ENCODE data around the gene DZANK1.
"Not testable (repeated sequence)": the region's sequence is repeated elsewhere in the genome, so short reads cannot be mapped to it uniquely, and the experiment has no call there.

The DZANK1 gene

DNA sequence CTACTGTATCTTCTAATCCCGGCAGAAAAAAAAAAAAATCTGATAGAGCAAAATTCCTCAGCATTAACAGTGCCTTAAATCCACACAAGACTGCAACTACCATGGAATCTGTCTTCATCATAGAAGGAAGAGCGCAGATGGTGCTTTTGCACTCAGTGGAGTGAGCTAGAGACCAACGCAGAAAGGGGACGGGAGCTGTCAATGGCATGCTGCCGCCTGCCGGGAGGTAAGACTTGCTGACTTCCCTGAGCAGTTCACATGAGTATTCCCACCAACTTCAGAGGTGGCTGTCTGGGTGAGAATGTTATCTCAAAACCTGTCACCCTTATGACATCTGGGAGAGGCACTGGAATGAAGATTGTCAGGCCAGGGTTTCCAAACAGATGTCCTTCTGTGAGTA is 35.6 kb downstream of the DZANK1 start:
- no peak for DNase-seq

GRCh38 chr20:18430172-18430826 is 36.5 kb downstream of the DZANK1 start:
- no peak for DNase-seq

DNA sequence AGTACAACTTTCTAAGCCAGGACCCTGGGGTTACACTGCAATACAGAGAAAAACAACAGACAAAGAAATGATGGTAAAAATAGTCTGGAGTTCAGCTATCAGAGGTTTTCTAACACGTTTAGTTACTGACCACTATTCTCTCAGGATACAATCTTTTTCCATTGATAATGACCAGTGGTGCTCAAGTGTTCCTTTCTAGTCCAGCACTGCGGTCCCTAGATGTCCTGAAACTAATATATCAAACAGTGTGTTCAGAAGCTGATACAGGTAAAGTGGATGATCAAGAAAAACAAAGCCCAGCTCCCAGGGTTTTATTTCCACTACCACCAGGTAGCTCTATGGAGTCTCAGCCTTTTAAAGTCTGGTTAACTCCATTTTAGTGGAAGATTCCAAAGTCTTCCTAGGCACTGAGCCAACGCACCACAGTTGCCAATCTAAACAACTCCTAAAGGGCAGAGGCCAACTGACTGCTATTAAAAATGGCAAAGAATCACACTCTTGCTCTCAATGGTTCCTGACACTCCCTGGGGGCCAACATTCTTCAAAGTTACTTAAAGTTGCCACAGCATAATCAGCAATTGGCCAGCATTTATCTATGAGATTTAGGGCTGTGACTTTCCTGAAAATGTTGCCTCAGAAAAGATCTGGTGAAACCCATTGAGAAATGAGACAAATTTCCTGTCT is 38.2 kb downstream of the DZANK1 start:
- DNase-seq = no peak

- DNase-seq = no peak
Measured at GRCh38 chr20:18427214-18427613, 39.6 kb downstream of the DZANK1 start.

- DNase-seq = no peak
Measured at GRCh38 chr20:18421608-18422007, 45.2 kb downstream of the DZANK1 start.

DNA sequence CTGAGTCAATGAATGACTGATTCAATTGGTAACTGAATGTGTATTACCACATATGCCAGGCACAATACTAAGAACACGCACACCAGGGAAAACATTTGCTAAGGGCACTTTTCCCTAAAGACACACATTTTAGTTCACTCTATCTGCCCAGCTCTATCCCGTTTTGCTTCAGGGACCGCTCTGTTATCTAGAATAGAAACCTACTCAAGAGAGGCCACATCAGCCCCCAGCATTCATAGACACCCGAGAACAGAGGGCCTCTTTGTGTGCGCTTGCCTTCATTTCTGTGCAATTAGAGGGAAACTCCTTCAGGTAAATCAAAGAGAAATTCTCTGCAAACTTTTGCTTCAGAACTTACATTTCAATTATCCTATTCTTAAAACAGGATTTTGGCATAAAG is 50.3 kb downstream of the DZANK1 start:
- DNase-seq = no peak

GRCh38 chr20:18414140-18414539 is 52.7 kb downstream of the DZANK1 start:
- no peak for DNase-seq

- DNase-seq = no peak
Measured at GRCh38 chr20:18412221-18412901, 54.5 kb downstream of the DZANK1 start.

GRCh38 chr20:18405826-18406225 is 61.0 kb downstream of the DZANK1 start:
- DNase-seq = no peak

DNA sequence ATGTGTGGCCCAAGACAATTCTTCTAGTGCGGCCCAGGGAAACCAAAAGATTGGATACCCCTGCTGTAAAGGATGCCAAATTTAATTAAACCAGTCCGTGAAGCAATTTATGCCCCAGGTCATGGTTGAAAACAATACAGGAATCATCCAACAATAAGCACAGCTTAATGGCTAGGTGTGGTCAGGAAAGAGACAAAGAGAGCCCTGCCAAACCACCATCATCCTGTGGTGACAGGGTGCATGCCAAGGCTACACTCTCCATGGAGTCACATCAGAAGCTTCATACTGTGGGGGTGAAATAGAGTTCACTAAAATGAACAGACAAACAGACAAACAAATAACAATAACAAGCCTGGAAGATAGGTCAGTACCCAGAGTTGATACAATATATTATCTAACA is 62.7 kb downstream of the DZANK1 start:
- no peak for DNase-seq

GRCh38 chr20:18403269-18403668 is 63.6 kb downstream of the DZANK1 start:
- DNase-seq = no peak

DNA sequence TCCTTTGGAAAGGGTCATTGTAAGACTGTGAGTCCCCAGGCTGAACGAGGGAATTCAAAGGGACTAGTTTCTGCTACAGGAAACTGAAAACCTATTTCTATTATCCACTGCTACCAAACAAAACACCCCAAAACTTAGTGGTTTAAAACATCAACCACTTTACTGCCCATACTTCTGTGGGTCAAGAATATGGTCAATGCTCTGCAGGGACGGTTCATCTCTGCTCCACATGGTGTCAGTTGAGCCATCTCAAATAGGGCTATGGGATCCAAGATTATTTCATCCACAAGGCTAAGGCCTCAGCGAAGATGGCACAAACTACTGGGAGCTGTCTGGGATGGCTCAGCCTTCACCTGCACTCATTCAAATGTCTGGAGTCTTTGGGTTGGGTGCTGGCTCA is 65.5 kb downstream of the DZANK1 start:
- no peak for DNase-seq

- DNase-seq = no peak
Measured at GRCh38 chr20:18400460-18400859, 66.4 kb downstream of the DZANK1 start.

GRCh38 chr20:18398713-18399112 is 68.1 kb downstream of the DZANK1 start:
- not testable (repeated sequence) for DNase-seq

- DNase-seq = no peak
Measured at GRCh38 chr20:18397030-18397429, 69.8 kb downstream of the DZANK1 start.

GRCh38 chr20:18395544-18395943 is 71.3 kb downstream of the DZANK1 start:
- DNase-seq = no peak

- no peak for DNase-seq
Measured at GRCh38 chr20:18394363-18394762, 72.5 kb downstream of the DZANK1 start.

- no peak for DNase-seq
Measured at GRCh38 chr20:18391686-18392085, 75.1 kb downstream of the DZANK1 start.

- DNase-seq = no peak
Measured at GRCh38 chr20:18390201-18390600, 76.6 kb downstream of the DZANK1 start.

GRCh38 chr20:18388860-18389259 is 78.0 kb downstream of the DZANK1 start:
- no peak for DNase-seq

- no peak for DNase-seq
Measured at GRCh38 chr20:18380908-18381529, 85.8 kb downstream of the DZANK1 start.

DNA sequence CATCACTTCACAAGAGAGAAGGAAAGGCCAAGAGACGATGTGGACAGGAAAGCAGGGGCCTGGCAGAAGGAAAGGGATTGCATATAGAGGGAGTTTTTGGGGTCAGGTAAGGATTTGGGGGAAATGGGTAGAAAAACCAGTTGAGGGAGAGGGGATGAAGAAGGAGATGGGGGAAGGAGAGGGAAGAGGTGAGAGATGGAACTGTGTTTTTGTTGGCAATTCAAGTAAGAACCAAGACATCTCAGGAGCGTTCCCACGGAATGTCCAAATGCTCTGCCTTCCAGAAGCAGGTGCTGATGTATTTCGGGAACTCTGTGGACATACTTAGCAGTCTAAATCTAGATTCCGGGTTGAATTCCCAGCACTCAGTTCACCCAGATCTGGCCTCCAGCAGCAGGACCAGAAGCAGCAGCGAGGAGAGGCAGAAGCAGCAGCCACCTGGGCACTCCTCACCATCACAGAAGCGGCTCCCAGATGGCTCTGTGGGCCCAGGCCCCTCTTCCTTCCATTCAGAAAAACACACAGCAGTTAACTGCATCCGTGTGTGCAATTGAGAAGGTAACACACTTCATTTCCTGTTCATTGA is 88.8 kb downstream of the DZANK1 start:
- DNase-seq = no peak

DNA sequence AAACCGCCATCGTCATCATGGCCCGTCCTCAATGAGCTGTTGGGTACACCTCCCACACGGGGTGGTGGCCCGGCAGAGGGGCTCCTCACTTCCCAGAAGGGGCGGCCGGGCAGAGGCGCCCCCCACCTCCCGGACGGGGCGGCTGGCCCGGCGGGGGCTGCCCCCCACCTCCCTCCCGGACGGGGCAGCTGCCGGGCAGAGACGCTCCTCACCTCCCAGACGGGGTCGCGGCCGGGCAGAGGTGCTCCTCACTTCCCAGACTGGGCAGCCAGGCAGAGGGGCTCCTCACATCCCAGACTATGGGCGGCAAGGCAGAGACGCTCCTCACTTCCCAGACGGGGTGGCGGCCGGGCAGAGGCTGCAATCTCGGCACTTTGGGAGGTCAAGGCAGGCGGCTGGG is 91.3 kb downstream of the DZANK1 start:
- not testable (repeated sequence) for DNase-seq

Data from SHP77 treated with DMSO at 0.1 percent for 48 hours (cell line).